Stimulated activated CD8-positive, alpha-beta memory T cell treated with anti-CD3 and anti-CD28 coated beads, Interleukin-2, amount 100 ng/mL, for 48 hours (primary cell): ENCODE measurements around the gene FAM149B1.

ENCODE experiments used
- DNase-seq, 2 donors: peaks; one replicate each; pipeline ENCODE4 v3.0.0-alpha.2; 2020; ENCODE audit warnings: low read depth in 2 of 2

FAM149B1 gene

GRCh38 chr10:73264423-73264822 is 96.5 kb downstream of the FAM149B1 start:
- no peak for DNase-seq

- DNase-seq: no peak
These were observed 113.2 kb downstream of the FAM149B1 start for GRCh38 chr10:73281097-73281496.

GRCh38 chr10:73287441-73287840 is 119.5 kb downstream of the FAM149B1 start:
- DNase-seq: no peak

GRCh38 chr10:73289958-73290357 is 122.0 kb downstream of the FAM149B1 start:
- DNase-seq: no peak

DNA sequence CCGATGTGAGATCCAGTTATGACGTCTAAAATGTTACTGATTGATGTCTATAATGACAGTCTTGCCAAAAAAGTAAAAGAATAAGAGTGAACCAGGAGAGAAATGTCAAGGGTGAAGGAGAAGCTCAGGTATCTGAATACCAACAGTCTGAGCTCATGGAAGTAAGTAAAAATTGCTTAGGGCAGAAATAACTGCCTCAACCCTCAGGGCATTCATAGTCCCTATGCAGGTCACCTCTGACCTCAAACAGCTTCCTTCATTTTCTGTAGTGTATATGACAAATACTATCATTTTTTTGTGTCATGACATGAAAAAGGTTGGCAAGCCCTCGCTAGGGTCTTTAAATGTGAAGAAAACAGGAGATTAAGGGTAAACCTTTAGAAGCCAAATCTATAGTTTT is 125.5 kb downstream of the FAM149B1 start:
- DNase-seq: no peak
